Heart right ventricle (tissue), 16 donors: ENCODE data around the gene PCYT1B. TPM values are rescaled to one million over a fixed set of nuclear protein-coding genes. Genes with fewer than 3 reads are reported as not detected.

Source experiments
- ATAC-seq, 8 donors: fragments of 200-7000 bp; cut with Tn5 transposase; one replicate each; pipeline ENCODE4 v1.9.1; 2020; ENCODE audit warnings: mild to moderate bottlenecking in 8 of 8, moderate library complexity in 8 of 8, moderate number of reproducible peaks in 1 of 8
- DNase-seq, 2 donors: peaks; one replicate each; pipeline ENCODE4 v3.0.0-alpha.2; 2020
- H3K27ac ChIP-seq, 10 donors: fragments of 200-600 bp; sonication (generic) in 2 of 10; one replicate each; pipeline versions ENCODE4 v1.5.0 to v1.8.0; 2020 to 2022; ENCODE audit warnings: mild to moderate bottlenecking in 3 of 10
- H3K27me3 ChIP-seq, 7 donors: fragments of 200-600 bp; one replicate each; pipeline ENCODE4 v1.8.0; 2021 to 2022; ENCODE audit warnings: mild to moderate bottlenecking in 2 of 7
- H3K36me3 ChIP-seq, 9 donors: fragments of 200-600 bp; sonication (generic) in 1 of 9; one replicate each; pipeline versions ENCODE4 v1.5.0 to v1.8.0; 2020 to 2022; ENCODE audit warnings: mild to moderate bottlenecking in 2 of 9
- H3K4me1 ChIP-seq, 9 donors: fragments of 200-600 bp; sonication (generic) in 1 of 9; one replicate each; pipeline versions ENCODE4 v1.5.0 to v1.8.0; 2020 to 2022; ENCODE audit warnings: mild to moderate bottlenecking in 4 of 9
- H3K4me3 ChIP-seq, 10 donors: fragments of 200-600 bp; sonication (generic) in 2 of 10; one replicate each; pipeline versions ENCODE4 v1.5.0 to v1.8.0; 2020 to 2022; ENCODE audit warnings: mild to moderate bottlenecking in 7 of 10, moderate library complexity in 2 of 10
- H3K9me3 ChIP-seq, 11 donors: fragments of 200-600 bp in 10 of 11; sonication (generic) in 2 of 11; one replicate each; pipeline versions ENCODE4 v1.5.0 to v1.8.0; 2013 to 2022; ENCODE audit warnings: mild to moderate bottlenecking in 2 of 11, control low read depth in 1 of 11, moderate library complexity in 1 of 11
- CTCF ChIP-seq, 9 donors: fragments of 200-600 bp; sonication (generic) in 2 of 9; IDR thresholded peaks; one replicate each; pipeline versions ENCODE4 v1.5.0 to v1.8.0; 2021 to 2022; ENCODE audit warnings: antibody characterized with exemption in 9 of 9, mild to moderate bottlenecking in 5 of 9, moderate library complexity in 1 of 9
- WGBS, 2 donors: extraction: QIAGEN DNeasy Blood & Tissue Kit; methylation state at CpG; one replicate each; pipeline ENCODE4 v1.1.7; 2013; ENCODE audit warnings: inconsistent platforms in 1 of 2; 5-methylcytosine and 5-hydroxymethylcytosine counted together
- intact Hi-C, 10 donors: fragments of 100-400 bp; cut with DNase I; formaldehyde crosslinking; loops; one replicate each; pipeline versions ENCODE4 v1.11.1 to v1.14.2; 2022
- polyA plus RNA-seq, 2 donors: library from polyadenylated mRNA; stranded (reverse); fragments of 200-250 nt; gene quantifications; one replicate each; pipeline ENCODE4 v1.2.3, GENCODE V29; 2013
- total RNA-seq, 10 donors: library from RNA; stranded (reverse); fragmentation: NEBNext Ultra II Directional in 3 of 10; extraction: Animal tissue kit (Norgen Biotek cat#: 25700) in 3 of 10; gene quantifications; one replicate each; pipeline versions ENCODE4 v1.2.1 to v1.2.4, GENCODE V29; 2021 to 2023
- donor health status: Arrhythmogenic right ventricular cardiomyopathy.
- donor health status: ischemic (EF 13 %, LVEDD 7.1; RV severe dilation, severe dysfunction).
- donor health status: healthy with polysubstance abuse.
- donor health status: DM: no; HTN: yes; CAD: no.
- donor health status: DM: no; HTN: no; CAD: no.
- donor health status: ischemic (EF 25% LVEDD 6.9; RV normal size, moderate dysfunction).
- donor health status: ischemic (EF 25% LVEDD 5.7; RV mildly dilated, moderate dysfunction).
- donor health status: healthy.
- donor health status: DM: yes; HTN: yes; CAD: no.
- donor health status: Ischemic cardiomyopathy.
- donor health status: ischemic (EF 35%, LVEDD 5.7; RV mildly dilated, moderate dysfunction).
- donor health status: nonischemic (EF 11% LVEDD 7.7; RV severe dilation, severe dysfunction).
- donor health status: DM: yes; HTN: yes; CAD: no.
- donor health status: PGD.
- donor health status: ischemic (EF 29% LVEDD 5.4; RV normal size, mild dysfunction).
- donor health status: nonischemic (EF 23%, LVEDD 6.1; RV moderate dilation, normal function).

The PCYT1B gene
- total and polyA plus RNA-seq, 12 donors: 0.07 to 0.34 (median 0.13) TPM; not detected in 5

- no peak for TF ChIP-seq CTCF (IDR thresholded peaks at IDR 0.05)
- peaks cover 0 to 29% (median 0%) of the 10 kb centered on the region in 7 donors for H3K27me3 ChIP-seq
- H3K27ac ChIP-seq: no peak overlapping the region
- no peak overlapping the region for H3K4me3 ChIP-seq
- DNase-seq (no peak), ATAC-seq (no peak)
- H3K36me3 ChIP-seq: peaks cover 0 to 27% (median 0%) of the 10 kb centered on the region in 9 donors
- intact Hi-C loops: no loop called here
- no peaks in the 10 kb centered on the region for H3K9me3 ChIP-seq
- no peaks in the 10 kb centered on the region for H3K4me1 ChIP-seq
- 97 to 98% methylated on average over 8 of the region's 8 CpGs for WGBS, 2 donors
Measured at GRCh38 chrX:24508375-24508774, 138.8 kb downstream of the PCYT1B start.

Other genes starting within 250 kb of the PCYT1B start
- 10 to 100 TPM in 6 of 10 donors, 1 to 10 TPM in 4; 3.8 to 18.4 (median 10.5) TPM for gene PDK3, start 182.1 kb downstream of the PCYT1B start, total RNA-seq
- 1 to 10 TPM; 1.8 to 2.2 TPM for gene PDK3, start 182.1 kb downstream of the PCYT1B start, polyA plus RNA-seq
- gene POLA1, start 46.6 kb upstream of the PCYT1B start, total RNA-seq: 1 to 10 TPM; 5.2 to 8.5 (median 6.8) TPM
- 1 to 10 TPM; 2.6 to 3.2 TPM for gene POLA1, start 46.6 kb upstream of the PCYT1B start, polyA plus RNA-seq